Measurements from ENCODE around the gene MORN5.

The MORN5 gene

GRCh38 chr9:122151267-122151828, 8.4 kb upstream of the MORN5 start:
- peaks cover 41% of the 10 kb centered on the region for H3K36me3 ChIP-seq (ENCODE audit: insufficient read depth, low read length)
- H3K4me1 ChIP-seq (ENCODE audit: insufficient read depth, low read length) = no peaks in the 10 kb centered on the region
- H3K9ac ChIP-seq (ENCODE audit: low read depth, low read length) = no peak overlapping the region
- H3K4me3 ChIP-seq (ENCODE audit: low read length) = no peak overlapping the region
- H3K9me3 ChIP-seq (ENCODE audit: insufficient read depth, low read depth, low read length) = no peaks in the 10 kb centered on the region
- H3K27ac ChIP-seq (ENCODE audit: low read depth, low read length) = no peak overlapping the region
- WGBS = 97% methylated on average over 4 of the region's 4 CpGs
- H3K27me3 ChIP-seq (ENCODE audit: insufficient read depth, low read length) = no peaks in the 10 kb centered on the region

- no peaks in the 10 kb centered on the region for H3K9me3 ChIP-seq (ENCODE audit: insufficient read depth, low read depth, low read length)
- no peaks in the 10 kb centered on the region for H3K27me3 ChIP-seq (ENCODE audit: insufficient read depth, low read length)
- H3K36me3 ChIP-seq (ENCODE audit: insufficient read depth, low read length) = peaks cover 14% of the 10 kb centered on the region
- WGBS = 98% methylated on average over 4 of the region's 4 CpGs
- no peak overlapping the region for H3K27ac ChIP-seq (ENCODE audit: low read depth, low read length)
- H3K4me1 ChIP-seq (ENCODE audit: insufficient read depth, low read length) = peaks cover 7% of the 10 kb centered on the region; the same call in 1 of the 2 replicates
- H3K4me3 ChIP-seq (ENCODE audit: low read length) = no peak overlapping the region
- H3K9ac ChIP-seq (ENCODE audit: low read depth, low read length) = no peak overlapping the region
Observed at GRCh38 chr9:122155796-122156195, 3.9 kb upstream of the MORN5 start.

DNA sequence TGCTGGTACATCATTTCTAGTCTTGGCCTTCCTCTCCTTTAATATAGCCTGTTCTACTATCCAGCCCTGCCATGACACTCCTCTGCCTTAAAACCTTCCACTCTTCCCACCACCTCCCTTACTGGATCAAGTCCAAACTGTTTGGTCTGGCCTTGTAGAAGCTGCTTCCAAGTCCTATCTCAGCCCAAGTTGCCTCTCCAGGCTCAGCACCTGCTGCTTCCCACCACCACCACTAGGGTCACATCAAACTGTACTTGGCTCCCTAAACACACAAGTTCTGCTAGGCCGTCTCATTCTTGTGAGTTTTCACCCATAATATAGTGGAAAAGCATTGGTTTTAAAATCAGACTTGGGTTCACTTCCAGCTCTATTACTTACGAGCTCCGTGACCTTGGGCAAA, 1.5 kb upstream of the MORN5 start:
- H3K36me3 ChIP-seq (ENCODE audit: insufficient read depth, low read length) = no peaks in the 10 kb centered on the region
- no peak overlapping the region for H3K9ac ChIP-seq (ENCODE audit: low read depth, low read length)
- peaks cover 7% of the 10 kb centered on the region; the same call in 1 of the 2 replicates for H3K4me1 ChIP-seq (ENCODE audit: insufficient read depth, low read length)
- no peaks in the 10 kb centered on the region for H3K27me3 ChIP-seq (ENCODE audit: insufficient read depth, low read length)
- H3K9me3 ChIP-seq (ENCODE audit: insufficient read depth, low read depth, low read length) = peaks cover 8% of the 10 kb centered on the region
- 0 out of 2 replicates have a peak overlapping the region, but pooled peaks have one; percentile 90 for H3K4me3 ChIP-seq (ENCODE audit: low read length)
- WGBS = 92% methylated on average over 3 of the region's 3 CpGs
- no peak overlapping the region for H3K27ac ChIP-seq (ENCODE audit: low read depth, low read length)

DNA sequence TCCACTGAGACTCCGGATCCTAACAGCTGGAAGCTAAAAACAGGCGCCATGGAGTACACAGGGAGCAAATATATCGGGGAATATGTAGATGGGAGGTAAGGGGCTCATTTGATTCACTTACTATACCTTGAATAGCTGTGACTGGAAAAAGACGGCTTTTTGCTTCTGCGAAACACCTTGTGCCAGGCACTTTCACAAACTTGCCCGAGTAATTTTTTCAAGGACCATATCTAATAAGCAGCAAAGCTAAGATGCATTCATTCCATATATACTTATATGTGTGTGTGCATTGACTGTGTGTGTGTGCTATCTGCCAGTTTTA, 178 bp downstream of the MORN5 start:
- no peaks in the 10 kb centered on the region for H3K36me3 ChIP-seq (ENCODE audit: insufficient read depth, low read length)
- peaks cover 8% of the 10 kb centered on the region for H3K9me3 ChIP-seq (ENCODE audit: insufficient read depth, low read depth, low read length)
- no peak overlapping the region for H3K9ac ChIP-seq (ENCODE audit: low read depth, low read length)
- no peak overlapping the region for H3K27ac ChIP-seq (ENCODE audit: low read depth, low read length)
- 32% methylated on average over 6 of the region's 6 CpGs for WGBS
- peaks cover 7% of the 10 kb centered on the region; the same call in 1 of the 2 replicates for H3K4me1 ChIP-seq (ENCODE audit: insufficient read depth, low read length)
- peaks cover 3% of the 10 kb centered on the region for H3K27me3 ChIP-seq (ENCODE audit: insufficient read depth, low read length)
- peak overlapping the region; percentile 90 for H3K4me3 ChIP-seq (ENCODE audit: low read length)

DNA sequence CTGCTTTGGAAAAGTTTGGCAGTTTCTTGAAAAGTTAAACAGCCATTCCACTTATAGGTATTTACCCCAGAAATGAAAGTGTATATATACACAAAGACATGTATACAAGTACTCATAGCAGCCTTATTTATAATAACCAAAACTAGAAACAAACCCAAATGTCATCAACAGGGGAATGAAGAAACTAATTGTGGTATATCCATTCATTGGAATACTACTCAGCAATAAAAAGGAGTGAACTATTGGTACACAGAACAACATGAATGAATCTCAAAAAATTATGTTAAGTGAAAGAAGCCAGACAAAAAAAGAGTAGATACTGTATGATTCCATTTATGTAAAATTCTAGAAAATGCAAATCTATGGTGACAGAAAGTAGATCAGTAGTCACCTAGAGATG, 2.7 kb downstream of the MORN5 start:
- H3K9me3 ChIP-seq (ENCODE audit: insufficient read depth, low read depth, low read length) = peaks cover 8% of the 10 kb centered on the region
- no peak overlapping the region for H3K9ac ChIP-seq (ENCODE audit: low read depth, low read length)
- H3K4me1 ChIP-seq (ENCODE audit: insufficient read depth, low read length) = peaks cover 7% of the 10 kb centered on the region; the same call in 1 of the 2 replicates
- peaks cover 4% of the 10 kb centered on the region for H3K27me3 ChIP-seq (ENCODE audit: insufficient read depth, low read length)
- H3K4me3 ChIP-seq (ENCODE audit: low read length) = no peak overlapping the region
- no peak overlapping the region for H3K27ac ChIP-seq (ENCODE audit: low read depth, low read length)
- no peaks in the 10 kb centered on the region for H3K36me3 ChIP-seq (ENCODE audit: insufficient read depth, low read length)

GRCh38 chr9:122164286-122164685, 4.6 kb downstream of the MORN5 start:
- WGBS = 50% methylated on average over 2 of the region's 2 CpGs
- Histone ChIP-seq H3K9ac (ENCODE audit: low read depth, low read length) (no peak overlapping the region), H3K27ac (ENCODE audit: low read depth, low read length) (no peak overlapping the region), H3K27me3 (ENCODE audit: insufficient read depth, low read length) (peaks cover 4% of the 10 kb centered on the region), H3K4me1 (ENCODE audit: insufficient read depth, low read length) (no peaks in the 10 kb centered on the region), H3K9me3 (ENCODE audit: insufficient read depth, low read depth, low read length) (peaks cover 8% of the 10 kb centered on the region), H3K36me3 (ENCODE audit: insufficient read depth, low read length) (no peaks in the 10 kb centered on the region), H3K4me3 (ENCODE audit: low read length) (no peak overlapping the region)

- no peaks in the 10 kb centered on the region for H3K4me1 ChIP-seq (ENCODE audit: insufficient read depth, low read length)
- peaks cover 4% of the 10 kb centered on the region for H3K27me3 ChIP-seq (ENCODE audit: insufficient read depth, low read length)
- H3K9me3 ChIP-seq (ENCODE audit: insufficient read depth, low read depth, low read length) = no peaks in the 10 kb centered on the region
- no peak overlapping the region for H3K9ac ChIP-seq (ENCODE audit: low read depth, low read length)
- WGBS = 87% methylated on average over 2 of the region's 3 CpGs
- H3K27ac ChIP-seq (ENCODE audit: low read depth, low read length) = no peak overlapping the region
- H3K36me3 ChIP-seq (ENCODE audit: insufficient read depth, low read length) = no peaks in the 10 kb centered on the region
- no peak overlapping the region for H3K4me3 ChIP-seq (ENCODE audit: low read length)
Observed at GRCh38 chr9:122168356-122168755, 8.6 kb downstream of the MORN5 start.

DNA sequence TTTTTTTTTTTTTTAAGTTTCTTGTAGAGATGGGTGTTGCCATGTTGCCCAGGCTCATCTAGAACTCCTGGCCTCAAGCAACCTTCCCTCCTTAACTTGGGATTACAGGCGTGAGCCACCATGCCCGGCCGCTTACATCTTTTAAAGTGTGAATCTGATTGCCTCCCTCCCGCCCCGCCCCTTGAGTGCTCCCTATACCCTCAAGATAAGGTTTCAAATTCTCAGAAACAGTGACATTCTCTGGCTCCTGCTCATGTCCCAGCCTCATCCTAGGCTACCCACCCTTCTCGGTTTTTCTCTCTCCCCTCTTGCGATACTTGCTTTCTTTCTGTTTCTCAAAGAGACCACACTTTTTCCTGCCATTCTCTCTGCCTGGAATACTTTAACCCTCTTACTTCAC, 12.4 kb downstream of the MORN5 start:
- 87% methylated on average over 7 of the region's 7 CpGs for WGBS
- no peaks in the 10 kb centered on the region for H3K36me3 ChIP-seq (ENCODE audit: insufficient read depth, low read length)
- H3K9me3 ChIP-seq (ENCODE audit: insufficient read depth, low read depth, low read length) = no peaks in the 10 kb centered on the region
- no peak overlapping the region for H3K27ac ChIP-seq (ENCODE audit: low read depth, low read length)
- H3K4me1 ChIP-seq (ENCODE audit: insufficient read depth, low read length) = no peaks in the 10 kb centered on the region
- no peaks in the 10 kb centered on the region for H3K27me3 ChIP-seq (ENCODE audit: insufficient read depth, low read length)
- no peak overlapping the region for H3K4me3 ChIP-seq (ENCODE audit: low read length)
- H3K9ac ChIP-seq (ENCODE audit: low read depth, low read length) = no peak overlapping the region

DNA sequence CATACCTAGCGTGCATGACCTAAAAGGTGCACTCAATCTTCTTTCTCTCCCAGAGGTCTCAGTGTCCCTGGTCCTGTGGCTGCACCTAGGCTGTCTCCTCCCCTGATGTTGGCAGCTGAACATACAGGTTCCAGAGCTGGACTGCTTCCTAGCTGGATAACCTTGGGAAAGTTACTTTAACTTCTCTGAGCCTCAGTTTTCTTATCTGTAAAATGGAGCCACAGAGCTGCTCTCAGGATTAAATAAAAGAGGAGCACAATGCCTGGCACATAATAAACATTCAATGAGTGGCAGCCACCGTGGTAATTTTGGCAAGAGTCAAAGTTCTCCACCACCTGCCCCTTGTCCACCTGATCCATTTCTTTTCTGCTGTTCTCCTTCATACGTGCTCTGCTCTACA, 14.0 kb downstream of the MORN5 start:
- no peak overlapping the region for H3K9ac ChIP-seq (ENCODE audit: low read depth, low read length)
- no peak overlapping the region for H3K27ac ChIP-seq (ENCODE audit: low read depth, low read length)
- 85% methylated on average over 3 of the region's 3 CpGs for WGBS
- no peak overlapping the region for H3K4me3 ChIP-seq (ENCODE audit: low read length)
- H3K36me3 ChIP-seq (ENCODE audit: insufficient read depth, low read length) = no peaks in the 10 kb centered on the region
- H3K9me3 ChIP-seq (ENCODE audit: insufficient read depth, low read depth, low read length) = no peaks in the 10 kb centered on the region
- no peaks in the 10 kb centered on the region for H3K27me3 ChIP-seq (ENCODE audit: insufficient read depth, low read length)
- H3K4me1 ChIP-seq (ENCODE audit: insufficient read depth, low read length) = no peaks in the 10 kb centered on the region

DNA sequence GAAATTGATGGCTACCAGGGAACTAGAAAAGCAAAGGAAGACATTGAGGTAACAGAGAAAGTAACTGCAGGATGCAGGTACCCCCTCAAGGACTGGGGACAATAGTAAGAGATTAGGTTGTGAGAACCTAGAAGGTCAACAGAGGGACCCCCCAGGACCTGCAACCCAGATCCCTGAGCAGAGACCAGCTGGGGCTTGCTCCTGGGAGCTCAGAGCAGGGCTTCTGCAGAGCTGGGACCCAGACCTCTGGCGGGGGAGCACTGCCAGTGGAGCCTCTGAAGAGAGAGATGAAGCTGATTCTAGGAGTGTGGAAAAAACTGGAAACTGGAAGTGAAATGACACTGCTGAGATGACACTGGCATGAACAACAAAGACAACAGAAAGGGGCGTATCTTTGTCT, 17.2 kb downstream of the MORN5 start:
- Histone ChIP-seq H3K27ac (ENCODE audit: low read depth, low read length) (no peak overlapping the region), H3K9ac (ENCODE audit: low read depth, low read length) (no peak overlapping the region), H3K36me3 (ENCODE audit: insufficient read depth, low read length) (no peaks in the 10 kb centered on the region), H3K4me1 (ENCODE audit: insufficient read depth, low read length) (peaks cover 3% of the 10 kb centered on the region; the same call in 1 of the 2 replicates), H3K4me3 (ENCODE audit: low read length) (no peak overlapping the region), H3K9me3 (ENCODE audit: insufficient read depth, low read depth, low read length) (no peaks in the 10 kb centered on the region), H3K27me3 (ENCODE audit: insufficient read depth, low read length) (no peaks in the 10 kb centered on the region)
- WGBS = 80% methylated on average over 2 of the region's 2 CpGs

- no peak overlapping the region for H3K4me3 ChIP-seq (ENCODE audit: low read length)
- WGBS = 90% methylated on average over 5 of the region's 5 CpGs
Observed at GRCh38 chr9:122179054-122179689, 19.5 kb downstream of the MORN5 start.

GRCh38 chr9:122179690-122180074, 20.0 kb downstream of the MORN5 start:
- Histone ChIP-seq H3K27me3 (ENCODE audit: insufficient read depth, low read length) (no peaks in the 10 kb centered on the region), H3K27ac (ENCODE audit: low read depth, low read length) (no peak overlapping the region), H3K9me3 (ENCODE audit: insufficient read depth, low read depth, low read length) (no peaks in the 10 kb centered on the region), H3K4me1 (ENCODE audit: insufficient read depth, low read length) (peaks cover 3% of the 10 kb centered on the region; the same call in 1 of the 2 replicates), H3K36me3 (ENCODE audit: insufficient read depth, low read length) (no peaks in the 10 kb centered on the region), H3K4me3 (ENCODE audit: low read length) (no peak overlapping the region), H3K9ac (ENCODE audit: low read depth, low read length) (no peak overlapping the region)
- WGBS = 86% methylated on average over 2 of the region's 2 CpGs

More at GRCh38 chr9:122179054-122179689, 19.5 kb downstream of the MORN5 start:
- no peaks in the 10 kb centered on the region for H3K9me3 ChIP-seq (ENCODE audit: insufficient read depth, low read depth, low read length)
- no peak overlapping the region for H3K9ac ChIP-seq (ENCODE audit: low read depth, low read length)
- no peaks in the 10 kb centered on the region for H3K27me3 ChIP-seq (ENCODE audit: insufficient read depth, low read length)
- no peaks in the 10 kb centered on the region for H3K36me3 ChIP-seq (ENCODE audit: insufficient read depth, low read length)
- H3K27ac ChIP-seq (ENCODE audit: low read depth, low read length) = no peak overlapping the region
- peaks cover 3% of the 10 kb centered on the region; the same call in 1 of the 2 replicates for H3K4me1 ChIP-seq (ENCODE audit: insufficient read depth, low read length)

All from HUES64 (cell line).